ENCODE results near the gene KIAA0825.

GRCh38 chr5:94199566-94199965, 418.8 kb downstream of the KIAA0825 start:
- TF ChIP-seq CTCF (conservative IDR thresholded peaks at IDR 0.05 in 1 of 2, IDR thresholded peaks at IDR 0.05 in 1 of 2; ENCODE audit: low read depth in 1 of 2, low read length in 2 of 2) (no peak), EZH2 (IDR thresholded peaks at IDR 0.05; ENCODE audit: low read length, missing control alignments) (no peak)

All from fibroblast of lung (primary cell).